Activated CD8-positive, alpha-beta memory T cell treated with anti-CD3 and anti-CD28 coated beads for 36 hours (primary cell): ENCODE data around the gene OGT. TPM values are rescaled to one million over a fixed set of nuclear protein-coding genes. Genes with fewer than 3 reads are reported as not detected.
"Not testable (repeated sequence)": the region's sequence is repeated elsewhere in the genome, so short reads cannot be mapped to it uniquely, and the experiment has no call there.

ENCODE experiments used
- CTCF ChIA-PET: fragments of 350-600 bp; sonication (Branson Sonifier 250); formaldehyde crosslinking; loops from one replicate; lab custom pipeline; 2021; ENCODE audit warnings: antibody characterized with exemption; lab: Charles Lee
- POLR2A ChIA-PET: fragments of 350-600 bp; sonication (Branson Sonifier 250); formaldehyde crosslinking; loops from one replicate; lab custom pipeline; 2021; ENCODE audit warnings: antibody characterized with exemption; lab: Charles Lee
- total RNA-seq, 2 experiments: library from RNA; stranded (reverse); gene quantifications; one replicate each; pipeline ENCODE4 v1.2.3, GENCODE V29; 2021

Gene OGT
- total RNA-seq, 2 experiments from 2014 or later, result 280 to 282 TPM

- CTCF ChIA-PET, result interaction anchor here (1.4 to 2.6 kb wide), 2 partner anchors 8 to 83 kb away, joined by 5 to 9 read pairs; no protein-coding TSS in a partner anchor
- POLR2A ChIA-PET, result interaction anchor here (0.5 to 4.7 kb wide), 8 partner anchors 9 to 337 kb away, joined by 3 to 61 read pairs (median 4); partner anchors contain the start of genes CXCR3, NONO and TAF1
Measured at GRCh38 chrX:71533851-71534561, 1.1 kb downstream of the OGT start.

- CTCF ChIA-PET, result interaction anchor here (1.4 kb wide), 1 partner anchor 82 kb away, joined by 5 read pairs; no protein-coding TSS in a partner anchor
- POLR2A ChIA-PET, result interaction anchor here (0.5 to 4.7 kb wide), 9 partner anchors 8 to 338 kb away, joined by 3 to 61 read pairs (median 5); partner anchors contain the start of genes CXCR3, NONO and TAF1
Measured at GRCh38 chrX:71534773-71535544, 2.1 kb downstream of the OGT start.

GRCh38 chrX:71536285-71536684, 3.4 kb downstream of the OGT start:
- POLR2A ChIA-PET, result interaction anchor here (0.6 to 0.9 kb wide), 3 partner anchors 16 to 739 kb away, joined by 3 to 6 read pairs (median 3); partner anchors contain the start of gene CXCR3
- CTCF ChIA-PET, result no interaction called here

GRCh38 chrX:71537743-71538142, 4.8 kb downstream of the OGT start:
- ChIA-PET CTCF (no interaction called here), POLR2A (no interaction called here)

- ChIA-PET POLR2A (interaction anchor here (5.1 kb wide), 1 partner anchor 8 kb away, joined by 61 read pairs; the partner anchor contains the start of gene OGT), CTCF (interaction anchor here (0.6 to 2.4 kb wide), 2 partner anchors 8 to 137 kb away, joined by 3 to 9 read pairs; partner anchors contain the start of gene OGT)
Measured at GRCh38 chrX:71540801-71541200, 7.9 kb downstream of the OGT start.

GRCh38 chrX:71541210-71542022, 8.5 kb downstream of the OGT start:
- CTCF ChIA-PET, result interaction anchor here (0.6 to 2.4 kb wide), 2 partner anchors 8 to 138 kb away, joined by 3 to 9 read pairs; partner anchors contain the start of gene OGT
- POLR2A ChIA-PET, result interaction anchor here (1.0 to 5.1 kb wide), 2 partner anchors 9 kb away, joined by 4 to 61 read pairs; partner anchors contain the start of gene OGT

- ChIA-PET POLR2A (interaction anchor here (1.0 to 5.1 kb wide), 2 partner anchors 8 to 10 kb away, joined by 4 to 61 read pairs; partner anchors contain the start of gene OGT), CTCF (interaction anchor here (1.3 to 2.4 kb wide), 3 partner anchors 9 to 80 kb away, joined by 3 to 9 read pairs (median 3); partner anchors contain the start of gene OGT)
Measured at GRCh38 chrX:71542411-71542810, 9.5 kb downstream of the OGT start.

- ChIA-PET POLR2A (interaction anchor here (0.5 to 5.1 kb wide), 2 partner anchors 10 to 27 kb away, joined by 4 to 61 read pairs; partner anchors contain the start of gene OGT), CTCF (interaction anchor here (1.3 to 2.4 kb wide), 3 partner anchors 10 to 80 kb away, joined by 3 to 9 read pairs (median 3); partner anchors contain the start of gene OGT)
Measured at GRCh38 chrX:71542825-71543224, 9.9 kb downstream of the OGT start.

GRCh38 chrX:71543316-71543715, 10.4 kb downstream of the OGT start:
- ChIA-PET CTCF (interaction anchor here (1.3 to 2.4 kb wide), 3 partner anchors 10 to 79 kb away, joined by 3 to 9 read pairs (median 3); partner anchors contain the start of gene OGT), POLR2A (interaction anchor here (0.5 to 5.1 kb wide), 2 partner anchors 11 to 28 kb away, joined by 4 to 61 read pairs; partner anchors contain the start of gene OGT)

GRCh38 chrX:71545364-71545763, 12.5 kb downstream of the OGT start:
- POLR2A ChIA-PET, result interaction anchor here (5.1 kb wide), 1 partner anchor 13 kb away, joined by 61 read pairs; the partner anchor contains the start of gene OGT

GRCh38 chrX:71546879-71547278, 14.0 kb downstream of the OGT start:
- CTCF ChIA-PET, result no interaction called here
- POLR2A ChIA-PET, result no interaction called here

More at GRCh38 chrX:71545364-71545763, 12.5 kb downstream of the OGT start:
- CTCF ChIA-PET, result no interaction called here

GRCh38 chrX:71547339-71547738, 14.4 kb downstream of the OGT start:
- ChIA-PET POLR2A (no interaction called here), CTCF (no interaction called here)

GRCh38 chrX:71549986-71550385, 17.1 kb downstream of the OGT start:
- POLR2A ChIA-PET, result interaction anchor here (1.0 to 1.6 kb wide), 3 partner anchors 8 to 34 kb away, joined by 3 to 4 read pairs (median 4); no protein-coding TSS in a partner anchor

GRCh38 chrX:71550578-71550977, 17.7 kb downstream of the OGT start:
- POLR2A ChIA-PET, result interaction anchor here (1.2 to 1.6 kb wide), 2 partner anchors 9 to 16 kb away, joined by 4 read pairs; no protein-coding TSS in a partner anchor
- CTCF ChIA-PET, result interaction anchor here (0.8 kb wide), 1 partner anchor 102 kb away, joined by 3 read pairs; no protein-coding TSS in a partner anchor

More at GRCh38 chrX:71549986-71550385, 17.1 kb downstream of the OGT start:
- CTCF ChIA-PET, result no interaction called here

- POLR2A ChIA-PET, result no interaction called here
- CTCF ChIA-PET, result no interaction called here
Measured at GRCh38 chrX:71556036-71556435, 23.1 kb downstream of the OGT start.

GRCh38 chrX:71558920-71559319, 26.0 kb downstream of the OGT start:
- POLR2A ChIA-PET, result no interaction called here
- CTCF ChIA-PET, result no interaction called here

GRCh38 chrX:71559773-71560172, 26.9 kb downstream of the OGT start:
- POLR2A ChIA-PET, CTCF ChIA-PET: not testable (repeated sequence)

- ChIA-PET POLR2A (no interaction called here), CTCF (interaction anchor here (1.7 kb wide), 1 partner anchor 88 kb away, joined by 4 read pairs; no protein-coding TSS in a partner anchor)
Measured at GRCh38 chrX:71563921-71564320, 31.0 kb downstream of the OGT start.
